HG03469 (cell line): Measurements from ENCODE around the gene RIPOR3.

ENCODE experiments used
- ATAC-seq: cut with Tn5 transposase; IDR thresholded peaks from one replicate; pipeline ENCODE4 v1.9.1; 2021; ENCODE audit warnings: mild to moderate bottlenecking, moderate library complexity, moderate number of reproducible peaks; ENCODE audit not compliant: unreplicated experiment

RIPOR3 gene

DNA sequence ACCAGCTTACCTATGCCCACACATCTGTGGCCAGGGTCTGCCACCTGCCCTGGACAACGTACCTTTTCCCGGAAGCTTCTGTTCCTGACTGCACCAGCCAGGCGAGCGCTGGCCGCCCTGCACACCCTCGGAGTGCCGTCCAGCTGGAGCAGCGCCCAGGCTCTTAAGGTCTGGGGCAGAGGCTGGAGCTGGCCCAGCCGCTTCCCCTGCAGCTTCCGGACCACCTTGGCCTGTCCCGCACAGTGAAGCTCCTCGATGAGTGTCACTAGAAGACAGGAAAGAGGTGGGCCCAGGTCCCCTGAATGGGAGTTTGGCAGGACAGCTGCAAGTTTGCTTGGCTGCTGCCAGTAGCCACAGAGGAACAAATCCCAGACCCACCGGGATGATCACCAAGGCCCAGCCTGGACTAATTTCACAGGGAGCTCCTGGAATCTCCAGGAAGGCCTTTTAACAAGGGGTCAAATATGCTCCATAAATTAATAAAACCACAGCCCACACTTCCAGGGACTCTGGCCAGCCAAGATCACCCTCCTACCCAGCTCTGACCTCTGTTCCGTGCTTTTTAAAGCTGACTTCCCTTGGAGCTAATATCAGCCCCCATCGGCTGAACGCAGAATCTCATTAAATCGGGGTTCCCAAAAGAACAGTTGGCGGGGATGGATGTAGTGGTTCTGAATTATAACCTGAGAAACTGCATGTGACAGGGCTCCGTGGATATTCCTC lies 98.9 kb downstream of the RIPOR3 start:
- ATAC-seq = no peak

DNA sequence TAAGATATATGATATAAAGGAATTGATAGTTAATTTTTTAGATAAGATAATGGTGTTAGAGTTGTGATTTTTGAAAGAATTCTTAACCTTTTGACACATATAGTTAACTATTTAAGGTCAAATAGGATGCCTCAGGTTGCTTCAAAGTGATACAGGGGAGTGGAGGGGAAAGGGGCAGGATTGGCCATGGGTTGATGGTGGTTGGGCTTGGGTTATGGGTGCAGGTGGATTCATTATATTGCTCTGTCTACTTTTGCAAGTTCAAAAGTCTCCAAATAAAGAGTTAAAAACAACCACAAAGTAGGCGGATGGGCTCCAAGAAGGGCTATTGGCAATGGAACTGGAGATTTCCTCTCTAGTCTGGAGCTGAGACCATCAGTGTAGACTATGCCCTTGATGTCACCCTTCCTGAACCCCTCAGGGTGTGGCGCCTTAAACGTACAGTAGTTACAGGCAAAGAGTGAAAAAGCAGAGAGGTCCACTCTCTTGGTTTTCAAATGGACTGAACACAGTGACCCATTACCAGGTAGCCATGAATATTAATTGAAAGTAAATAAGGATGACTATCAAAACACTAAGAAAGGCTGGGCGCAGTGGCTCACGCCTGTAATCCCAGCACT lies 100.0 kb downstream of the RIPOR3 start:
- ATAC-seq = no peak

DNA sequence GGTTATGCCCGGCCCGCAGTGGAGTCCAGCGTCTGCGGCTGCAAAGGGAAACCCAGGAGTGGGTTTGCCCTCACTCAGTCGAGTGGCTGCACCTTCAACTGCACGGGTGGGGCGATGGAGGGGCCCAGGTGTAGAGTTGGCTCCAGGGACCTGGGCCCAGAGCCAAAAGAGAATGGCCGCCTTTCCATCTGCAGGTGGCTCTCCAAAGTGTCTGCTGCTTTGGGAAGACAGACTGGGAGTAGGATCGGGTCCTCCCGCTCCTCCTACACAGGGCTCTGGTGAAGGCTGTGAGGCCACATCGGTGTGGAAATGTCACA lies 101.0 kb downstream of the RIPOR3 start:
- ATAC-seq = no peak

DNA sequence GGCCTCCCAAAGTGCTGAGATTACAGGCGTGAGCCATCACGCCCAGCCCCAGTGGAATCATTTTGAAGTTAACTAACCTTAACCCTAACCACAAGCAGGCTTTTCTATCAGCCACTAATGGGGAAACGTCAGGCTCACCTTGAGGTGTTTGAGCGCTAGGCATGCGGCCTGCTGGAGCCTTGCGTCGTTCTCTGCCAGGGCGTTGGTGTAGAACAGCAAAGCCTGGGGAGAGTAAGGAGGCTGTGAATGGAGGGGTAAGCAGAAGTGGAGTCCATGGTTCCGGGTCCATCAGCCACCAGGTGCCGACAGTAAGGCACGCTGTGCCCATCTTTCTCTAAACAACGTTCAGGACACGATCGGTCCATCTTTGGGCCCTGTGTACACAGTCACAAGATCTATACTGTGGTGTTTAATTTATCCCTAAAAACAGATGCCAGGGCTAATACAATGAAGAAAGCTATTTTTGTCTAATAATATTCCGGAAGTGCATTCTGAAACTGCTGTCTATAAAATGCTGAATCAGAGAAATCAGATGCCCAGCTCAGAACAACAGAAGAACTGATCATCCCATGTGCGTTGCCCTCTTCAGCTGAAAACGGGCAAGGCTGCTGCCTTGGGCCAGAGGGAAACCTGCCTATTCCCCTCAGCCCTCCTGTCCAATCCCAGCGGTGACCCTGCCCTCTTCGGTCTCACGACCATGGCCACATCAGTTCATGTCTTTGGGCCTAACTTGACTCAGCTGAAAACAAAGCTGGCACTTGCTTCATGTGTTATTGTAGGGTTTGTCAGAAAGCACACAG lies 101.6 kb downstream of the RIPOR3 start:
- no peak for ATAC-seq

DNA sequence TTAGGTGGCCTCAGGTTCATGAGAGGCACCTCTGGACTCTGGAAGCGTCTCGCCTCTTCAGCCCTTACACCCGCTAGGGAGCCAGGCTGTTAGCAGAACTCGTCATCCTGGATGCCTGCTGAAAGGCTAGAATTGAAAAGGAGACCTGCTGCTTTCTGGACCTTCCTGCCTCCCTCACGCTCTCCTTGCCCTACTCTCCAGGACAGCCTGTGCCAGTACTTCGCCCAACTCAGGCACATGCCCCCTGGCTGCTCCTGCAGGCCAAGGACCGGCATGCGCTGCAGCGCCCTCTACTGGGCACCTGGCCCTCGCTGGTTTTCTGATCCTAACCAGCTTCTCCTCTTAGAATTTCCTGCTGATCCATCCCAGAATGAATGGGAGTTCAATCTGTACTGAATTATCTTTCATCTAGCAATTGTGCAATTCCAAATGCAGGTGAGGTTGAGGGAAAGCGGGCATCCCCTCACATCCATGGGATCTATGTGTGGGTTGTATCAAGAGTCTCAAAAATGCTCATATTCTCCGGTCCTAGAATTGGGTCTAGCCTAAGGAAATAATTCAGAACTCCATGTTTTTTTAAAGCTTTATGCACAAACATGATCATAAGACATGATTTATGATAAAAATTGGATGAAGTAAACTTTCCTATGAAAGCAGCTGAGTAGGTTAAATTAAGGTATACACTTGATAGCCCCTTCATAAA lies 103.2 kb downstream of the RIPOR3 start:
- no peak for ATAC-seq

DNA sequence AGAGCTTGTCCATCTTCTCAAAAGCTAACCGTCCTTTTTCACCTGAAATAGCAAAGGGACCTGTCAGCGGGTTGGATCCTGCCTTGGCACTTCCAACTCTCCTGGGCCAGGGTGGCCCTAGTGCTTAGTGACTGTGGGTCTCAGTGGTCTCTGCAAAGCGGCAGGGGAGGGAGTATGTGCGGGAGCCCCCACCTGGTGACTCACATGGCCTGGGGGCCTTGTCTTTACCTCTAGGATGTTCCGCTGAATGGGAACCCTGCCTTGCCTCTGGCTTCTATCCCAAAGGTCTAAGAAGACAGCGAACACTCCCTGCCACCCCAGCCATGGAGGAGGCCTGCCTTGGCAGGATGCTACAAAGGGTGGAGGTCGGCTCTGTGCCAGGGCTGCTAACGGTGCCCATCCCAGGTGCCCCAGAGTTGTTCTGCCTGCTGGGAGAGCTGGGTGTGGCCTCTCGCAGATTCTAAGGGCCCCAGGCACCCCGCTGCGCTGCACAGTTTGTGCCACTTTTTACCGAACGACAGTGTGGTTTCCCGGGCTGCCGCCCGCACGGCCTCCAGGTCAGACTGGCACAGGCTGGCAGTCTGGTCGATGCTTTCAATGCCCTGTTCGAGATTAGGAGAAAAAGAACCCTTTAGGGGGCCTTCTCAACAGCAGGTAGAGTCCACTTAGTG lies 103.9 kb downstream of the RIPOR3 start:
- no peak for ATAC-seq

DNA sequence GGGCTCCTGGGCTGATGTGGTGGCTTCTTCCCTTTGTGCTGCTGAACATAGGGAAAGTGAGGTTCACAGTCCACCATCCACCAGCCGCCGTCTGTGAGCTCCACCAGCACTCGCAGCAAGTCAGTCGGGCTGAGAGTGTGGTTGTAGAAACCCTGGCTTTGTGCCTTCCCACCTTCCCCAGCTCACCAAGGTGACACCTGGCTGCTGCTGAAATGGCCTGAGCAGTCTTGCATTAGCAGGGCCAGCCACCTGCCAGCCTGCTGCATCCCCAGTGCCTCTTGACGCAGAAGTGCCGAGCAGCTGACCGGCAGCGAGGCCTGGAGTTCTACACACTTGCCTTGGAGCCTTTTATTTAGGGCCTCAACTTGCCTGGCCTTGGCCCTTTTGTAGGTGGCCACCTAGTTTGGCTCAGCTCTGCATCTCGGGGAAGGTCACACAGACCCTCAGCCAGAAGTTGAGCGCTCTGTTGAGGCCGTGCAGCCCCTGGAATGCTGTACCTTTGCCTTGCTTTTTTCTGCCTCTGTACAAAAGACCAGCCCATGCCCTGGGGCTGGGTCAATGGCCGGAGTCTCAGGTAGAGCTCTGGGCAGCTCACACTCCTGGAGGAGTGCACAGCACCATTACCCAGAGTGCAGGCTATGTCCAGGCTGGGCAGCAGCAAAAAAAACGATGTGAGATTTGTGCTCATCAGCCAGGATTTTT lies 104.7 kb downstream of the RIPOR3 start:
- no peak for ATAC-seq

DNA sequence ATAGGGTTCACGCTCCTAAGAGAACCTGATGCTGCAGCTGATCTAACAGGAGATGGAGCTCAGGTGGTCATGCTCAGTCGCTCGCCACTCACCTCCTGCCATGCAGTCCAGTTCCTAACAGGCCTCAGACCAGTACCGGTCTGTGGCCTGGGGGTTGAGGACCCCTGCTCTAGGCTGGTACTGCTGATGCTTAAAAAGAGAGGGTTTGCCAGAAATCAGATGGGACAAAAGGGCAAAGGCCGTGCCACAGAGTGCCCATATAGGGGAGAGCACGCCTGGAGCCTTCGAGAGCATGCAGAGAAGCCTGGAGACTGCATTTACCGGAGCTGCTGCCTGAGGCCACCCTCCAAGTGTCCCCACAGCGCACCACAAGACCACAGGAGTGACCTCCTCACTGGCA lies 105.7 kb downstream of the RIPOR3 start:
- no peak for ATAC-seq

DNA sequence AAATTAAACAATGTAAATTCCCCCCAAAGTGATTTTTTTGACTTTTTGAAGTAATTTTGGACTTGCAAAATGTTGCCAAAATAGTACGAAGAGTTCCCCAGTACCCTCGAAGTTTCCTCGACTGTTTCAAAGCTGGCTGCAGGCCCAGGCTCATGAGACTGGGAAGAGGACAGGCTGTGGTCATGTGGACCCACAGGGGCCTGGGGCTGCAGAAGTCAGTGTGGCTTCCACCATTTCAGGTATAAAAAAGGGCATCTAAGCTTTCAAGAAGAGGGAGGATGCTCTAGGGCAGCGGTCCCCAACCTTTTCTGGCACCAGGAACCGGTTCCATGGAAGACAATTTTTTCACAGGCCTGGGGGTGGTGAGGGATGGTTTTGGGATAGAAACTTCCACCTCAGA lies 106.1 kb downstream of the RIPOR3 start:
- no peak for ATAC-seq

DNA sequence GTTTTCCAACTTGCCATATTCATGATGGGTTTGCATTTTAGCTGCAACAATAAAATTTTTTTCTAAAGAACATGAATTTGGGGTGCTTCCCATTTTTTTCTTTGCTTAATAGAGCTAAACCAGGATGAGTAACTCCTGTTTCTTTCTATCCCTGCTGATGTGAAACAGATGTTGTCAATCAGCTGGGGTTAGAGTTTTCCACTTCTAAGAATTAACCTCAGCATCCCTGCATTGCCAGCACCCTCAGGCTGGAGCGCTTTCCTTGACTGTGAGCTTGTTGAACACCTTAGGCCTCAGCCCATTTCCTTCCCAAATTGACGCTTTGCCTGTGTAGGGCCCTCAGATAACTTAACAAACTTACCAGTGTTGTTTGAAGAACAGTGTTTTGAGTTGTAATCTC lies 106.7 kb downstream of the RIPOR3 start:
- no peak for ATAC-seq

DNA sequence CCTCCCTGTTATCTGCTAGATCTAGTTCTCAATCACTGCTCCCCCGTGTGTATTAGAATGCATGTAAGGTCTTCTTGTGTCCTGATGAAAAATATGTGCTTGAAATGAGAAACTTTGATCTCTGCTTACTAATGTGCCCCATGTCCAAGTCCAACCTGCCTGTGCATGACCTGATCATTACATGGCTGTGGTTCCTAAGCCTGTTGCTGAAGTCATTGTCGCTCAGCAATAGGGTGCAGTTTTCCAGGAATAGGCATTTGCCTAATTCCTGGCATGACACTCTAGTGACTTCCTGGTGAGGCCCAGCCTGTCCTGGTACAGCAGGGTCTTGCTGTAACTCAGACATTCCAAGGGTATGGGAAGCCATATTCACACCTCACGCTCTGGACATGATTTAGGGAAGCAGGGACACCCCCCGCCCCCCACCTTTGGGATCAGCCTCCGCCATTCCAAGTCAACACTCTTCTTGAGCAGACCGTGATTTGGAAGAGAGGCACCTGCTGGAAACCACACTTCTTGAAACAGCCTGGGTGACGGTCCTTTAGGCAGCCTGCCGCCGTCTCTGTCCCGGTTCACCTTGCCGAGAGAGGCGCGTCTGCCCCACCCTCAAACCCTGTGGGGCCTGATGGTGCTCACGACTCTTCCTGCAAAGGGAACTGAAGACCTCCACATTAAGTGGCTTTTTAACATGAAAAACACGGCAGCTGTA lies 107.7 kb downstream of the RIPOR3 start:
- no peak for ATAC-seq

DNA sequence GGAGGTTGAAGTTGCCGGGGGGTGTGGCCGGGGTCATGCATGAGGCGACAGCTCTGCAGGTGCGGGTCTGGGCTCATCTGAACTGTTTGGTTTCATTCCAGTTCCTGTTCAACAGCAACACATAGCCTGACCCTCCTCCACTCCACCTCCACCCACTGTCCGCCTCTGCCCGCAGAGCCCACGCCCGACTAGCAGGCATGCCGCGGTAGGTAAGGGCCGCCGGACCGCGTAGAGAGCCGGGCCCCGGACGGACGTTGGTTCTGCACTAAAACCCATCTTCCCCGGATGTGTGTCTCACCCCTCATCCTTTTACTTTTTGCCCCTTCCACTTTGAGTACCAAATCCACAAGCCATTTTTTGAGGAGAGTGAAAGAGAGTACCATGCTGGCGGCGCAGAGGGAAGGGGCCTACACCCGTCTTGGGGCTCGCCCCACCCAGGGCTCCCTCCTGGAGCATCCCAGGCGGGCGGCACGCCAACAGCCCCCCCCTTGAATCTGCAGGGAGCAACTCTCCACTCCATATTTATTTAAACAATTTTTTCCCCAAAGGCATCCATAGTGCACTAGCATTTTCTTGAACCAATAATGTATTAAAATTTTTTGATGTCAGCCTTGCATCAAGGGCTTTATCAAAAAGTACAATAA lies 108.6 kb downstream of the RIPOR3 start:
- no peak for ATAC-seq

DNA sequence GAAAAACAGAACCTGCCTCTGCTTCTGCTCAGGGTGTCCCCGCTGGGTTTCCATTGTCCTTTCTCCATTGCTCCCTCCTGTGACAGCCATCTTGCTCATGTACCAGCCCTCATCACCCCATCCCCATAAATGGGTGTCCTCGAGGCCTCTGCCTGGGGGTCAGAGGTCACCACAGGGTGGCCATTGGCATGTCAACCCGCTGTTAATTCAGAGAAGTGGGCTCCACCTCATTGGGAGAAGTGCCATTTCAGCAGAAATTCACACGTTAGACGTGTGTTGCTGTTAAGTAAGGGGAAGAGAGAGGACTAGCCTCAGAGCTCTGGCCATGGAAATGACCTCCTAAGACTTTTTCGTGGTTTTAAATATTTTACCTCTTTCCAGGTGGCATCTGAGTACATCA lies 109.2 kb downstream of the RIPOR3 start:
- ATAC-seq = no peak

DNA sequence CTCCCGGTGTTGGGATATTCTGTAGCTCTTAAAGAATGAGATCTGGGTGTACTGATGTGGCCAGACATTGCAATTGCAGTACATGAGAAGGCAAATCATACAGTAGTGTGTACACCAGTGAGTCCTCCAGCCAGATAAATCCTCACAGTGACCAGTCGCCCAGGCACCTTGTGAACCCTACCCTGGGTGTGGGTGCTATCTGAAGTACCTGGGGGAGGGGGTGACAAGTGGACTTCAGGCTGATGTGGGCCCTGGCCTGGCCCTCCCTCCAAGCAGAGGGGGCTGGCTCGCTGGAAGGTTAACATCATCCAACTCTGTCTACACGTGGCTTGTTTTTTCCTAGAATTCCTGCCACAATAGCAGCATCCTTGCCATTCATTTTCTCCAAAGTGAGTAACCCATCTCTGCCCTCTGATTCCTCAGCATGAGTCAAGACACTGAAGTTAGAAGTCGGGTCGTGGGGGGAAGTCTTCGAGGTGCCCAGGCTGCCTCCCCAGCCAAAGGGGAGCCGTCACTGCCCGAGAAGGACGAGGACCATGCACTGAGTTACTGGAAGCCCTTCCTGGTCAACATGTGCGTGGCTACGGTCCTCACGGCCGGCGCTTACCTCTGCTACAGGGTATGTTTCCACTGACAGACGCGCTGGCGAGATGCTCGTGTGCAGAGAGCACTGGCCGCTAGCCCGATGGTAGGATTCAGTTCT lies 110.3 kb downstream of the RIPOR3 start:
- no peak for ATAC-seq

DNA sequence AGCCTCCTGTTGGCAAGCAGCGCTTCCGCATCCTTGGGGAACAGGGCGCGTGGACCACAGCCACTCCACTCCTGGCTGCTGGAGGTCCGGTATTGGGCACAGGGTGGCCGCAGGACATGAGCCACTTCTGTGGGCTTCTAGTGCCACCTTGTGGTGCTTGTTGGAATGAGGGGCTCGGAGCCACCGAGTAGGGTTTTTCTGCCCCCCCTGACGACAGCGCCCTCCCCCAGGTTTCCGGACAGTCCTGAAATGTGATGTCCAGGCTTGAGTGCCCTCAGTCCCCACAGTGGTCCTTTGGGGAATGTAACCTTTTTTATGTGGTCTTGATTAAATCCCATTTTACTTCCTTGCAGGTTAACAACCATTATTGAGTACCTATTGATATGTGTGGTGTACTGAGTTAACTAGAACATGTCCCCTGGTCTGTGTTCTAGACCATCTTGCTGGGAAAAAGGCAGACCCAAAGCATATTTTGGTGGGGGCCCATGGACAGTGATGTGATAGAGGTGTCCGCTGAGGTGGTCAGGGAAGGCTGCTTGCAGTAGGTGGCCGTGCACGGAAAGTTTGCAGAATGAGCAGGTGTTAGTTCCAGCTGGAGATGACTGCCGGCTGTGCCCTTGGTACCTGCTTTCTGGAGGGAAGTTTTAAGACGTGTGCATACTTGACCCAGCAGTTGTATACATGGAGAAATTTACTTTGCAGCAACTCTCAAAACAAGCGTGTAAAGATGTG lies 111.2 kb downstream of the RIPOR3 start:
- no peak for ATAC-seq

DNA sequence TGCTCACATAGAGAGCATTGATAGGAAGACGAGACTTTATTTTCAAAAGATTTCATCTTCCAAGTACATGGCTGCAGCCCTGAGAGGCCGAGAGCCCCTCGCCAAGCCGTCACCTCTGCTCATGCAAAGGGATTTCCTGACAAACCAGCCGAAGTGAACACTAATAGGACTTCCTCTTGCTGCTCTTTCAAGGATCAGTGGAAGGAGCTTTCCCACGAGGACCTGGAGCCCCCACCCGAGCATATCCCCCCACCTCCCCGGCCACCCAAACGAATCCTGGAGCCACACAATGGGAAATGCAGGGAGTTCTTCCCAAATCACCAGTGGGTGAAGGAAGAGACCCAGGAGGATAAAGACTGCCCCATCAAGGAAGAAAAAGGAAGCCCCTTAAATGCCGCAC lies 111.8 kb downstream of the RIPOR3 start:
- ATAC-seq = no peak

DNA sequence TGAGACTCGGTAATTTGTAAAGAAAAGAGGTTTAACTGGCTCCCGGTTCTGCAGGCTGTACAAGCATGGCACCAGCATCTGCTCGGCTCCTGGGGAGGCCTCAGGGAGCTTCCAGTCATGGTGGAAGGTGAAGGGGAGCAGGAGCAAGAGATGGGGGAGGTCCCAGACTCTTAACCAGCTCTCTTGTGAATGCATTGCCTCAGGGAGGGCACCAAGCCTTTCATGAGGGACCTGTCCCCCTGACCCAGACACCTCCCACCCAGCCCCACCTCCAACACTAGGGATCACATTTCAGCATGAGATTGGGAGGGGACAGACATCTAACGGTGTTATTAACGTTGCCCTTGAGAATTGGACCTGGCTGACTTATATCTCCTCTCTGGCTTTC lies 112.6 kb downstream of the RIPOR3 start:
- no peak for ATAC-seq
